Hypothalamus (tissue), 51 donors: ENCODE data around the gene DSN1.

ENCODE experiments used
- DNase-seq, 51 donors: peaks; one replicate each; lab custom pipeline; 2025; lab: John Stamatoyannopoulos, UW

The DSN1 gene

DNA sequence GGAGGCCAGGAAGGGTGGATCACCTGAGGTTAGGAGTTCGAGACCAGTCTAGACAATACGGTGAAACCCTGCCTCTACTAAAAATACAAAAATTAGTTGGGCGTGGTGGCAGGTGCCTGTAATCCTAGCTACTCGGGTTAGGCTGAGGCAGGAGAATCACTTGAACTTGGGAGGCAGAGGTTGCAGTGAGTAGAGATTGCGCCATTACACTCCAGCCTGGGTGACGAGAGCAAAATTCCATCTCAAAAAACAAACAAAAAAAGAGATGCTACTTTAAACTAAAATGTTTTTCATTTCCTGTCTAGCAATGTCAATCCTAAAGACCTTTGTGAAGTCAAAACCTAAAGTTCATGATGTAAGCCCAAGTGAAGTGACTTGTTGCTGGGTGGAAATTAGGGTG, 12.9 kb downstream of the DSN1 start:
- no peak for DNase-seq

DNA sequence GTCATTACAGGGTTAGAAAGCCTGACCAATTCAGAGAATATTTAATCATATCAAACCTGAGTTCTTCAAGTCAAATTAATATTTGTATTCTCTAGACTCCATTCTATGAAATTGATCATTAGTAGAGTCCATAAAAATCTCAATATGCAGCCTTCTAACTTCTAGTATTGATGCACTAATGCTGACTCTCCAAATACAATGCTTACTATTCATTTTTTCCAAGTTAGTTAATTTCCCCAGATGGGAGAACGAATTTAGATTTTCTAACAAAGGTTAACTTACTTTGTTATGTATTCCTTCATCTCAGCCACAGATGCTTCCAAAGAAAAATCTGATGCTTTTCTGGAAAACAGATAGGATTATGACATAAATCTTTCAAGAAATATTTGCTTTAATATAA, 15.3 kb downstream of the DSN1 start:
- no peak for DNase-seq

DNA sequence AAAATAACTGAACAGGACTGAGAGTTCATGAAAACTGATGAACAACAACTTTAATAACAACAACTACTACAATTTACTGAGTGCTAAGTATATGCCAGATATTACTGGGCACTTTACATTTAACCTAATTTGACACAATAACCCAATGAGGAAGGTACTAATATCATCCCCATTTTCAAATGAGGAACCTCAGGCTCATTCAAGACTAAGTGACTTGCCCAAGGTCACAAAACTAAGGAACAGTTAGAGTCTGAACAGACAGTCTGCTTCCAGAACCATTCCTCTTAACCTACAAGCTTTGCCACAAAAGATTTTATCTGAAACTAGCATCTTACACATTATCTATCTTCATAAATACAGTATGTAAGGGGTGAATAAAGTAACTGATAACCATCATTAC, 17.1 kb downstream of the DSN1 start:
- DNase-seq, result no peak

DNA sequence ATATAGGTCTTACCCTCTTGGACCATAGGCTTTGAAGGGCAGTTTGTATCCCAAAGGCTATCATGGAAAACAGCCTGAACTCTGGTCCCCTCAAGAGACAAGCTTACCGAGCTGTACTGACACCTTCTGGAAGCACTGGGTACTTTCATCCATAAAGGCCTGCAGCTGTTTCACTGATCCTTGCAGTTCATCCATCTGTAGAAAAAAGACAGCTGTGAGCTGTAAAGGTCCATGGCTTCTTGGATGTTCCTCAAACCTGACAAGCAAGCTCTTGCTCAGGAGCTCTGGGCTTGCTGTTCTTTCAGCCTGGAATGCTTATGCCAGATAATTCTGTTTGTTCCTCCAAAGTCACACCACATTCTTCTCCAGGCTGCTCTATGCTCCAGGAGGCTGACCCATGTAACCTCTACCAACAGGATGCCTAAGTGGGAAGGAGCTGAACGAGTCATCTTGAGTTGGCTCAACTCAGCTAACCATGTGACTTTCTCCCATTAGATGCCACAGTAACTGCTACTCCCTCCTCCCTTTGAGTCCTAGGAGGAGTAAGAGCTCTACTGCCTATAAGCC, 18.8 kb downstream of the DSN1 start:
- DNase-seq, result peak in 21 of 51 donors; percentile 6 to 76 (median 39)

DNA sequence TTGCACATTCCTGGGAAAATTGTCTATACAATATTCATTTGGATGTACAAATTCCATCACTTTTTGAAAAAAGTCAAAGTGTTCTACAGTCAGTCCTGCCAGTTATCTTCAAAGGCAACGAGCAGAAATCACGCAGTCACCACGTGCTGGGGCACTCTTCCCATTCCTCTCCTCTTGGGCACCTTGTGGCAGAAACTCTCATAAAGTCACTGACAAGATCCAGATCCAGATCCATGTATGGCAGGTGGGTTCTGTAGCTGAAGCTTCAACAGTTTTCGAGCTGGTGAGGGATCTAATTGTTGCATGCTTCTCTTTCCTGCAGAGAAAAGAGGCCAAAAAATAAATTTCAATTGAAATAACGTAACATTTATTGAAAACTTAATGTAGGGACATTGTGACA, 21.0 kb downstream of the DSN1 start:
- DNase-seq, result no peak

DNA sequence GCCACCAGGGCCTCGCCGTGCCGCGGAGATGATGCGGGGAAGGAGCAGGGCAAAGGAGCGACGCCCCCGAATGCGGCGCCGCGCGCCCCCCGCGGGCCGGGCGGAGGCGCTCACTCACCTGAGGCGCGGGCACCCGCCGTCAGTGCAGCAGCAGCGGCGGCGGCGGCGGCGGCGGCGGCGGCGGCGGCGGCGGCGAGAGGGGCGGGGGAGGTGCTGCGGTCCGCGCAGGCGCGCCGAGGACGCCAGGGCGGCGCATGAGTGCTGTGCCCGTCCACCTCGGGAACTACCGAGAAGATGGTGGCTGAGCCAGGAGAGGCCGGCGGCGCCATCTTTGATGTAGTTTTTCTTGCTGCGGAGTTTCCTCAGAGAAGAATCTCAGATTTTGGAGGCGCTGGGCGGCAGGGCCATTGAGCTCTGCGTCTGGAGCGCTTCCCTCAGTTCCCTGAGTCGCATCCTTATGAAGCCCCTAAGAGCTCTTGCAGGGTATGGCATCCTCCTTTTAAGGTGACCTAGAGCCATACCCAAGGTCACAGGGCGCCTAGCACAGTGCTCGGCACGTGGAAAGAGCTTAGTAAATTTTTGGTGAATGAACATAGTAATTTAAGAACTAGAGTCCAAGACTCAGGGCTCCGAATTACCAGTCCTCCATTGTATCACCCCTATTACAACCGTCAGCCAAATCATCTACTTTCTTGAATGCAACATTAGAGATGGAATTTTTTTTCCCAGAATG, 27.5 kb downstream of the DSN1 start, which contains the start of gene NDRG3:
TSS of gene NDRG3 (minus strand) at position 164 of the 733 bp plus-strand sequence. CDS start 24,355 bp downstream, outside the sequence.
- peak; percentile 27 to 95 (median 85) for DNase-seq

DNA sequence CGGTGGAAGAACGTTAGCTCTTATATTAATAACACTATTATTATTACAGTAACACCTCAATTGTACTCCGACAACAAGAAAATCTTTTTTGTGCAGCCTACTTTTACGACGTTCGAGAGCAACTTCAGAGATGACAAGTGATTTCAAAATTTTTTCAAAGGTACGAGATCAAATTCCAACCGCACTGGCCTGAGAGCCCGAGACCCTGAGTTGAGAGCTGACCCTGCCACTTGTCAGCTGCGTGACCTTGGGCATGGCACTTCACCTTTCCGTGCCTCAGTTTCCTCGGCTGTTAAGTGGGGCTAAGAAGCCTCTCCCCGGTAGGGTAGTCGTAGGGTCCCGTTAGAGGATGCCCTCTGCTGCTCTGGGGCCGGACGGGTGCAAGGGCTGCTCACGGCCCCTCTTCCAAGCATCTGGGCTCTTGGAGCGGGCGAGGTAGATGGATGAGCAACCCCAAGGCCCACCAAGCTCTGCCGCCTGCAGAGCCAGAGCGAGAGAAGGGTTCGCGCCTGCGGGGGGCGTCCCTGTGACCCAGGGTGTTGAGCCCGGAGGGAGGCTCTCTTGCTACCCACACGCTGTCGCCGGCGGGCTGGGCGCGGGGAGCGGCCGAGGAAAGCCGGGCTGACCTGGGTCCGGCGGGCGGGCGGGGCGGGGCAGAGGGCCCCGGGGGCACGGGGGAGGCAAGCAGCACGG, 28.2 kb downstream of the DSN1 start:
- DNase-seq, result peak in 19 of 51 donors; percentile 19 to 70 (median 43)

DNA sequence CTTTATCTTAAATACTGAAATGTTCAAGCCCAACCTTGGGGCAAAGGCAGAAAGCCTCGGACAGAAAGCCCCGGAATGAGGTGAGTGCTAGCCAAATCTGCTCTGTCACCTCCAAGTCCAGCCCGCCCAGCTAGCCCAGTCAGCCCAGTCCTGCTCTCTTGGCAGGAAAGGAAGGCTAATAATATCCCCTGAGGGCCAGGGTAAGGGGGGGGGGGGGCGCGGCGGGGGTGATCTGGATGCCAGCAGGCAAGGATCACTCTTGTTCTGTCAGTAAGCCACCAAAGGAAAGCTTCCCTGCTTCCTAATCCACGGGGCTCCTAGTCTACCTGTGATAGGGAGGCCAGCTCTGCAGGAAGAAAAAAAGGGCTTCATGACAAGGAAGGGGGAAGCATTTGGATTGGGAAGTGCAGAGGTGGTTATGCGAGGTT, 28.8 kb downstream of the DSN1 start:
- peak in 23 of 51 donors; percentile 2 to 47 (median 10) for DNase-seq

DNA sequence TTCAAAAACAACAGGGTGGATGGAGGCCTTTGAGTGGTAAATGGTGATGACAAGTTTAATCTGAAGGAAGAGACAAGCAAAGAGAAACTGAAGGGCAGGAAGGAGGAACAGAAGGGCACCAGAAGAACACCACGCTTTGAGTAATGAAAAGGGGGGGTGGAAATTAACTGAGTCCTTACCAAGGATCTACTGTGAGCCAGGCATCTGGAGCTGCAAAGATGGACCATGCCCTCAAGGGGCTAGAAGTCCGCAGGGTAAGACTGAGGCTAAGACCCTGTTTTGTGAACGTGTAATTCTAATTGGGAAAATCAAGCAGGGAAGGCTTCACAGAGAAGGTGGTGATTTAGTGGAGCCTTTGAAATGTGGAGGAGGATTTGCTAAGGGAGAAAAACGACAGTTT, 29.3 kb downstream of the DSN1 start:
- no peak for DNase-seq

DNA sequence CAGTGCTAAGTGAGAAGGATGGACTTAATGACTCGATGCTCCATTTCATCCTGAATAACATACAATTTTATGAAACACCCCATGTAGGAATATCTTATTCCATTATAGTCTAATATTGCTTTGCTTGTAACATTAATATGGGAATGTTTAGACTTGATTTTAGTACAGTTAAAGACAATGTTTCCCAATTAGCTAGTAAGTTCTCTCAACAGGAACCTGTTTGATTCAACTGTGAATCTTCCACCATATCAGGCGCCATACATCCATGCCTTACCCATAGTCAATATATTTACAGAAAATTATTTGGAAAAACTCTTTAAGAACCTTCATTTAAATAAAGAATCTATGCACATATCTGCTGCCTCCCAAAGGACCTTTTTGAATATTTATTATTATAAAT, 31.0 kb downstream of the DSN1 start:
- DNase-seq, result no peak

DNA sequence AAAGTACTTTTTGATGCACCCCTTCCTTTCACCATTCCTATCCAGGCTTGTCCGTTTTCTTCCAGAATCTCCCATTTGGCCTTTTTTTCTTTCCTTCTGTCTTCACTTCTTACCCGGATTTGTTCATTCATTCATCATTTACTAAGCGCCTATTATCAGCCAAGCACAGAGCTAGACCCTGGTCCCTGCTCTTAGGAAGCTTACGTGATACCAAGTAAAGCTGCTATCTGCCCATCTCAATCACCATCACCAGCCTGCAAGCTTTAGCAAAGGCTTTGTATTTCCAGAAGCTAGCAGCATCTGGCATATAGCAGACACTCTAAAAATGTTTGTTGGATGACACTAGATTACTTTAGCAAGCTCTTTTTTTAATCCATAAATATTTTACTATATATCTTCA, 32.5 kb downstream of the DSN1 start:
- DNase-seq, result no peak

DNA sequence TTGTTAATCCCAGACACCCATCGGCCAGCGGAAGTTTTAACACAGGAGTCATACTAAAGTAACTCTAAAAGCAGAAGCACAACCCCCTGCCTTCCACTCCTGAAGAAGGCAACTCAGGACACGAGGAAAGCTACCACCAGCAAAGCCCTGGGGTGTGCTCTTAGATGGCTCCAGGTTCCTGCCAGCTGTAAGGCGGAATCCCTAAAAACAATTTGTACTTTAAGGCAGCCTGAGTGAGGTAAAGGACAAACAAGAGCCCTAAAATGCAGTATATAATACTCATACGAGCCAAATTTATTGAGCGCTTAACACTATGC, 36.4 kb downstream of the DSN1 start:
- no peak for DNase-seq

DNA sequence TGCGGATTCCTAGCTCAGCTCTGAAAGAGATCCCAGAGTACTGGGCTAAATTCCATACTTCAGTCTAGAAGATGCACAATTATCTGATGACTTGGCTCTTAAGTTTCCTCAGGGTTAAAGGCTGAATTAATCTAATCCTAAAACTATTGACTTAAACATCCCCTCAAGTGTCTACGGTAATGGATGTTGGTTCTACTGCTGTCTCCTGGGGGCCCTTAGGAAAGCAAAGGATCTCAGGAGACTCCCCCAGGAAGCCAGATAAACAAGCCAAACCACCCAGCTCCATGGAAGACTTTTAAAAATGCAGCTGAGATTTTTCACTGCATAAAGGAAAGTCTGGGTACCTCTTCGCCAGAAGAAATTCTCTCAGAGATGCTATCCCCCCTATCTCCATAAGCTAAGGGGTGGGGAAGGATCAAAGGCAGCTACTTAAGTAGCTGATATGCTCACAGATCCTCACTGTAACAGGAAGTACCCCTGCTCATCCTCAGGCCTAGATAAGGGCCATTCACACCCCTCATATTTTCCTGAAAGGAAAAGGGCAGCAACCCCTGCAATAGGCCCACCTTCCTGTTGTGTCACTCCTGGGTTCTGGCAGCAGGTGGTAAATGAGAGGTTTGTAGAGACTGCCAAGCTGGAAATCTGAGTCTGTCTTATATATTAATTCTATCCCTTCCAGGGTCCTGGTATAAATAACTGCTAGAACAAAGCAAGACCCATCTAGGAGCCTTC, 36.9 kb downstream of the DSN1 start:
- no peak for DNase-seq

DNA sequence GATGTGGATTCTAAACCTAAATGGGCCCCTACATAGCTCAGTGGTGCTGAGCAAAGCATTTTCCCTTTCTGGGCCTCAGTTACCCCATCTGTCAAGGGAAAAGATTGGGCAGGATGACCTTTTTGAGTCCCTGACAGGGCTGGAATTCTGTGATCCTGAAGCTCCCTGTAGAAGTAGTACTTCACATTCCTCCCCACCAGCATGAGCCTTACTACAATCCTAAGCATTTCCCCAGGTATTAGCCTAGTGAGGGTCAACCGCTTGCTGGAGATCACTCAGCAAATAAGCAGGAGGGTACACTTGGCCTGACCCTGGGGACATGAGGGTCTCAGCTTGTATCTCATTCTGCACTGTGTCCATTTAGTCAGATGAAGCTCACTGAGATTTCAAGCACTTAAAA, 41.1 kb downstream of the DSN1 start:
- no peak for DNase-seq

DNA sequence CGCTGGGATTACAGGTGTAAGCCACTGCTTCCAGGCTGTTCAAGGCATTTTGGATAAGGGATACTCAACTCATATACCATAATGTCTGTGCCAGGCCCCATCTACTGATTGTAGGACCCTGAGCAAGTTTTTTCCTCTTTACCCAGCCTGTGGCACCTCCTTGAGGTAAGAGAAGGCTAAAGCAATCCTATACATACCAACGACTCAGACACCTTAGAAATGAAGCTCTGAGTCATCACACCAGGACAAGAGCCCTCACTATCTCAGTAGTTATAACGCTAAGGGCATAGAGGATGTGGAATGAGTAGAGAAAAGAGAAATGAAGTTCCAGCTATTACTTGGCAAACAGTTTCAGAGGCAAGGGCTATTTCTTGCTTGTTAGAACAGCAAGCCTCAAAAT, 44.6 kb downstream of the DSN1 start:
- DNase-seq, result no peak

DNA sequence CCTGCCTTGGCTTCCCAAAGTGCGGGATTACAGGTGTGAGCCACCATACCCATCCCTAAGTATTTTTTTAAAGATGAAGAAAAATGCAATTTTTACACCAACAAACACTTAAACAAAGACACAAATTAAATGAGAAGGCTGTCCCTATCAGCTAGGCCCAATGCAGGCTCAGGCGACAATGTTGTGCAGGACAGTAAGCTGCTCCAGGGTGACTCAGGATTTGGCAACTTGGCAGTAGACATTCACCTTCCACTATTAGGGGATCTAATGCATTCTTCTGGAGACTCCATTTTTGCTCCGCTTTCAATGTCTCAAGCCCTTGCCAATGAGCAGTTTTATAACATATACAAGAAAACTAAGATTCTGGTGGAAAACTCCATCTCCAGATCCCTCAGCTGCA, 47.4 kb downstream of the DSN1 start:
- DNase-seq, result no peak

DNA sequence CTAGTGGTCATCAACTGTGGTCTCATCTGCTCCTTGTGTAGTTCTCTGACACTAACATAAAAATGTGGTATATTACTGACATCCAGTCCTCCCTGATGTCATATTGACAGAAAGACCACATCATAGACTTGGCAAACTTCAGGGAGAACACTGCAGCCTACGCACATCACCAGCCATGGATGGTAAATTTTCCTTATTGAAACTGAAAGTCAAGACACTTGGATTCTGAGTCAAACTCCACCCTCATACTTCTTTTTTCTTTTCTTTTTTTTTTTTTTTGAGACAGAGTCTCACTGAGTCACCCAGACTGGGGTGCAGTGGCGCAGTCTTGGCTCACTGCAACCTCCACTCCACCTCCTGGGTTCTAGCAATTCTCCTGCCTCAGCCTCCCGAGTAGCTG, 53.1 kb downstream of the DSN1 start:
- DNase-seq, result peak in 1 of 51 donors; percentile 8

DNA sequence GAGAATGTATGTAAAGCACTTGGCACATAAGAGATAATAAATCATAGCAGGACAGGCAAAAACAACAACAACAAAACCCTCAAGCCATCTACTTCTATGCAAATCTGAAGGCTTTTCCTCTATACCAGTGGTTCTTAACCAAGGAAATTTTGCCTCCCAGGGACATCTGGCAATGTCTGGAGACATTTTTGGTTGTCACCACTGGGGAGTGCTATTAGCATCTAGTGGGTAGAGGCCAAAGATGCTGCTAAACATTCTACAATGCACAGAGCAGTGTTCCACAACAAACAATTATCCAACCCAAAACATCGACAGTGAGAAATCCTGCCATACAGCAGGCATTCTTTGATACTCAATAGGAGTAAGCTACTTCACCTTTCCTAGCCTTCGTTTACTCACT, 55.9 kb downstream of the DSN1 start:
- peak in 13 of 51 donors; percentile 0 to 44 (median 8) for DNase-seq

DNA sequence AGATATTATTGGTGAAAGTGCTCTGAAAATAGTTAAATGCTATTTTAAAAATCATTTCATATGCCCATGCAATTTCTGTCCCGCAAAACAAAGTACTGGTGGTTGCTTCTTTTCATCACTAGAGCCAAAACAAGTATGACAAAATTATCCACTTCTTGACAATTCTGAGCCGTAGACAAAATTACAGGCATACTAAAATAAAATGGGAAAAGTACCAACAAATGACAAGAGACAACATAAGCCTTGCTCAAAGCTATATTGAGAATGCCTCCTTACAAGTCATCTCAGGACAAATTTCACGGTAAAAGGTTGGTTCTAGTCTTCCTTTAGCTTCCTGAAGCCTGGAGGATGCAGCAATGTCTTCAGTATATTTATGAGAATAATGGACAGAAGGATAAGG, 56.5 kb downstream of the DSN1 start:
- no peak for DNase-seq

DNA sequence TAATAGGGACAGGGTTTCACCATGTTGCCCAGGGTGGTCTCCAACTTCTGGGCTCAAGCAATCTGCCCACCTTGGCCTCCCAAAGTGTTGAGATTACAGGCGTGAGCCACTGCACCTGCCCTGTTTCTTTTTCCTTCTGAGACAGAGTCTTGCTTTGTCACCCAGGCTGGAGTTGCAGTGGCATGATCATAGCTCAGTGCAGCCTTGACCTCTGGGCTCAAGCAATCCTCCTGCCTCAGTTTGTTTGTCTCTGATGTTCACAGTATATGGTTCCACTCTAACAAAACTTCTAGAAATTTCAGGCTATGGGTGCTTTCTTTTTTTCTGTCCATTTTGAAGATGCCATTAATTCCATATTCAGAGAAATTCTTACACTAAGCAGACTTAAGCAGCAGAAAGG, 60.8 kb downstream of the DSN1 start:
- no peak for DNase-seq

DNA sequence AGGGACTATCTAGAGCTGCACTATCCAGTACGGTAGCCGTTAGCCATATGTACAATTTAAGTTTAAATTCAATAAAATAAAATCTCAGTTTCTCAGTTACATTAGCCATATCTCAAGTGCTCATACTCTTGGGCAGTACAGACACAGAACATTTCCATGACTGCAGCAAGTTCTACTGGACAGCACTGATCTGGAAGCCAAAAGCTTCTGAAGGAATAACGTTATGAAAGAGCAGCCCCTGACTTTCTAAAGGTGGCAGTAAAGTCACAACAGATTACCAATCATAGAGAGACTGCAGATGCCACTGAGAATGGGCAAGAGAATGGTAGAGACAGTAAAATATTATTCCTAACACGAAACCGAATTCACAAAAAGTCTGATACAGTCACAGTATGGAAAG, 64.4 kb downstream of the DSN1 start:
- no peak for DNase-seq
